ENCODE data around the gene NKIRAS2.

Gene NKIRAS2

GRCh38 chr17:42019509-42020404 is at the start of gene NKIRAS2:
Gene NKIRAS2, plus strand, starts transcription at chr17:42020090. Its CDS starts 1,488 bp downstream, at chr17:42021578.
- peak; percentile 76 for DNase-seq

DNA sequence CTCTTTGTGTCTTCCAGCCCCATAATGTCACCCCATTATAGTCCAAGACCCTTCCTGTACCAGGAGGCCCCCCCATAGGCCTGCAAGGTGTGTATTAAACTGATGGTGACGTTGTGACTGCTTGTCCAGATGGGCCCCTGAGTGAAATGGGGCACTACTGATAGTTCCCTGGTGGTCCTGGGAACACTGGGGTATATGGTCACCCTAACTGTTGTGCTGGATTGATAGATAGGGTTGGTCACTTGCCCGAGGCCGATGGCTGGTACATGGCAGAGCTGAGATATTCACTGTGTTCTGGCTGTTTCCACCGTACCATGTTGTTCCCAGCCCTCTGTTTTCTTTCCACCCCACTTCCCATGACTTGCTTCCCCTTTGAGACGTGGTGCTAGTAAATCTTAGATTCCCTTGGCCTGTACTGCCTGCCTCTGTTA is 49.0 kb upstream of the NKIRAS2 start:
- DNase-seq = no peak

DNA sequence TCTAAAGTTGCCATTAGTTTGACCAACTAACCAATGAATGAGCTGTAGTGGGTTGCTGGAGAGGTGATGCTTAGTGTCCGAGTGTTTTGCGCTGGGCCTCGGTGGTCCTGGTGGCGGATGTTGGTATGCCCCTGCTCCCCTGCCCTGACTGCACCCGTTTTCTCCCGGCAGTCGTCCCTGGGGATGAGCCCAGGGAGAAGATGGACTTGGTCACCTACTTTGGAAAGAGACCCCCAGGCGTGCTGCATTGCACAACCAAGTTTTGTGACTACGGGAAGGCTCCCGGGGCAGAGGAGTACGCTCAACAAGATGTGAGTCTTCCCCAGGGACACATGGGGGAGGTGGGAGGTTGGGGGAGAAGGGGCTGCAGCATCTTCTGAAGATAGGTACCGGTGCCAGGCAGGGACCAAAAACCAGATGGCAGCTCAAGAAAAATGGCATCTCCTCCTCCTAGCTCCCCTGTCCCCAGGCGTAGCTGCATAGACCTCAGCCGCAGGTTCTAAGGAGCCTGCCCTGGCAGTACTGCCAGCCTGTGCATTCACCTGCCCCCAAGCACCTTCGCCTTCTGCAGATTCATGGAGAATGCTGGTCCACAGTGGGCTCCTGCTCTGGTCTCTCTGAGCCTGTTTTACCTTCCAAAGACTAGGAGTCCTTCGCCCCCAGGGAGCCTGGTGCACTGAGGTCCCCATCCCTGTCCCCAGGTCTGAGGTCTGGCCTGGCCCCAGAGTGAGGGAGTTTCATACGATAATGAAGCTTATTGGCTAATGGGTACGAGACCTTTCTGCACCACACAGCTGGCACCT is 48.0 kb upstream of the NKIRAS2 start:
- no peak for DNase-seq

DNA sequence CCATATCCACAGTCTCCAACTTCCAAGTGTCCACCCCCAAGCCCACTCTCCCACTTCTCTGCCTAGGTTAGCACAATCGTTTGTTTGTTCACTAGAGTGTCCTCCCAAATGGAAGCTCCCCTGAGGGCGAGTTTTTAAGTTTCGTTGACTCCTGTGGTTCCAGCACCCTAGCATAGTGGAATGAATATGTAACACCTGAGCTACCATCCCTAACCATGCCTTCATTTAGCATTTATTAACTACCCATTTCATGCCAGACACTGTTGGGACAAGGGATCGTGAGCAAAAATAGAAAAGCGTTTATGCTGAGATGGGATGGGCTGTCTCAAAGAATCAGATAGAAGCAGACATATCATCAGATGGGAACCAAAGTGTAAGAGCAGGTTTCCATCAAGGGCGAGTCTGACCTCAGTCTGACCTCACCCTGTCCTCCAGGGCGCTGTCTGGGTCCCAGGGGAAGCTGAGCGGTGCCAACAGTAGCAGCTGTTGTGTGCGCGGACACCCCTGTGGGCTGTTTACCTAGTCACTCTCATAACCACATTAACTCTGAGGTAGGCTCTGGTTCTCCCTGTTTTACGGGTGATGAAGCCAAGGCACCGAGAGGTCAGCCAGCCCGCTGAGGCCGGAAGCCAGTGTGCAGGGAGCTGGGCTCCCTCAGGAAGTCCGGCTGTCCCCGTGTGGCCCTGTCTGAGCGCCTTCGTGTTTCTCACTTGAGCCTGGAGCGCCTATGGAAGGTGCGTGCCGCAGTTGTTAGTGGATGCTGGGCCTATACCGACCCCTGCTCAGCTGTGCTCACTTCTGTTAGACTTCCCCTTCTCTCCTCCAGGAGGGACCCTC is 47.1 kb upstream of the NKIRAS2 start:
- no peak for DNase-seq

DNA sequence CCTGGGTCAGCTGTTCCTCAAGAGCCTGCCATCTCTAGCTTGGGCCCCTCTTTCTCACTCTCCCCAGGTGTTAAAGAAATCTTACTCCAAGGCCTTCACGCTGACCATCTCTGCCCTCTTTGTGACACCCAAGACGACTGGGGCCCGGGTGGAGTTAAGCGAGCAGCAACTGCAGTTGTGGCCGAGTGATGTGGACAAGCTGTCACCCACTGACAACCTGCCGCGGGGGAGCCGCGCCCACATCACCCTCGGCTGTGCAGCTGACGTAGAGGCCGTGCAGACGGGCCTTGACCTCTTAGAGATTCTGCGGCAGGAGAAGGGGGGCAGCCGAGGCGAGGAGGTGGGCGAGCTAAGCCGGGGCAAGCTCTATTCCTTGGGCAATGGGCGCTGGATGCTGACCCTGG is 46.5 kb upstream of the NKIRAS2 start:
- DNase-seq = no peak

DNA sequence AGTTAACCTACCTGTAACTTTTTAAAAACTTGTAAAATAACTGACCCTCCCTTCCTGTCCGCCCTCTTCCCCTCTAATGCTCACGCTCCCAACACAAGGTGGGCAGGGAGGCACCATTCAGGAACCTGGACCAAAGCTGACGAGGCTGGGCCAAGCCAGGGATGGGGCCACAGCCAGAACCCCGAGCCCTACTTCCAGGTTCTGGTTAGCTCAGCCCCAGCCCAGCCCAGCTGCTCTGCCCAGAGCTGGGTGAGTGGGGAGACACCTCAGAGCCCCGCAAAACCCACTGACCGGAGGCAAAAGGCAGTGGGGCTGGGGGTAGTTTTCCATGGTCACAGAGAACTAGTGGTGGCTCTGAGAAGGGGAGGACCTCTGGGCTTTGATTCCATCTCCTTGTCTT is 45.9 kb upstream of the NKIRAS2 start:
- DNase-seq = no peak

DNA sequence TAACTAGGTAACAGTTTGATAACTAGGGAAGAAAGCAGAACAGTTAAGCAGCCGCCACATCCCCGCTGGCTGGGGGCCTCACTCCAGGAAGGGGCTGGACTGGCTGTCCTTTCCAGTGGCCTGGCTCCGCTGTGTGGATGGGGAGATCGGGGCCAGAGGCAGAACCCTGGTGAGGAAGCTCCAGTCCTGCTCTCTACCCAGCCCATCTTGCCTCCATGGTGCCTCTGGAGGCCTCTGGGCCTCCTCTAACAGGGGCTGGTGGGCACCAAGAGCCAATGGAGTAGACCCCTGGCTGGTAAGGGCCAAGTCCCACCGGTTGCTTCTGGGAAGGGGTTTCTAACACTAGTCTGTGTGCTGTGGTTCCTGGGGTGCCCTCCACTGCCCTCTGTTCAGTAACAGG is 45.2 kb upstream of the NKIRAS2 start:
- DNase-seq = no peak

DNA sequence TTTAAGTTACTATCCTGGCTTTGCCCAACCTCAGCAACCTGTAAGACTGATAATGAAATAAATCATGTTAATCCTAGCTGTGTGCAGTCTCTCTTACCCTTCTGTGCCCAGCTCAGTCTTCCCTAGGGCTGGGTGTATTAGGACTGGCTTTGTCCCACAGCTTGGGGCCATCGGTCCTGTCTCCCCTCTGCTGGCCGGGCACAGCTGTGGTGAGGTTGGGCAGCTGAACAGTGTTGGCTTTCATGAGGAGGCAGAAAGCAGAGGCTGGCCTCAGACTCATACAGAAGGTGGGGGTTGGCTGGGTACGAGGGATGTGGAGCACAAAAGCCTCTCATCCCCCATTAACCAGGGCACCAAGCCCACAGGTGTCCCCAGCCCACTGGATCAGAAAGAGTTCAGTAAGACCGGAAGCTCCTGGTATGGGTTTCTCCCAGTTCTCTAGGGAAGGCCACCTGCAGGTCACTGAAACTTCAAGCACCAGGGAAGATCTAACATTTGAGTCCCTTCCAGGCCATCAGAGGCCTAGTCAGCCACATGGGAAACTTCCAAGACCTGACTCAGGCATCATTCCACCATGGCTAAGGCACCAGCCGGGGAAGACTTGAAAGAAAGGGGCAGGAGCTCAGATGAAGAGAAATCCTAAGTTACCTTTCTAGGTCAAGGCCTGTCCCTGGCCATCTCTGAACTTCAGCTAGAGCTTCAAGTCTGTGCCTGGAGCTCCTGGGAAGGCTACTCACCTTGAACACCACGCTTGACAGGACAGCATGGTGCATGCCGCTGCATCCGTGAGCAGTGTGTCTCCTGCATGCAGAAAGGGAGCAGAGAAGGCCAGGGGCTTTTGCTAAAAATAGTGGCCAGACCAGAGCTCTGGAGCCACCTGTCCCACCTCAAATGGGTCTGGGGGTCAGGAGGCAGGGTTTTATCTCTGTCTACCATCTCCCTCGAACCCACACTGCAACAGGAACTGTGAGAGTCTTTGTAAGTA is 44.5 kb upstream of the NKIRAS2 start:
- no peak for DNase-seq

- DNase-seq = no peak
Measured at GRCh38 chr17:41976142-41976768, 43.6 kb upstream of the NKIRAS2 start.

DNA sequence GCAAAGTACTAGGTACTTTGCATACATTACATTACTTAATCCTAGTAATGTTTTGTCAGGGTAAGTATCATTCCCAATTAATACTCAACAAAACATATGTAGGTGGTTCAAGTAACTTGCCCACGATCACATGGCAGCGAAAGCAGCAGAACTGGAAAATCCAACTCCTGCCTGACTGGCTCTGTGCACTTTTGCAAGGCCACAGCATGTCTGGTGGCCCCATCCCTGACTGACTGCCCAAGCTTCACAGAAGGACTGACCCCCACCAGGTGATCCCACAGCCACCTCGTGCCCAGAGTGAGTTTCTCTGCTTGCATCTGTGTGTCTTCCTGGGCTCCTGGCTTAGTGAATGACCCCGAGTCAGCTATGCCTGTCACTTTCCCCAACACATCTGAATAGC is 41.9 kb upstream of the NKIRAS2 start:
- DNase-seq = no peak

- DNase-seq = no peak
Measured at GRCh38 chr17:41982026-41982760, 37.7 kb upstream of the NKIRAS2 start.

DNA sequence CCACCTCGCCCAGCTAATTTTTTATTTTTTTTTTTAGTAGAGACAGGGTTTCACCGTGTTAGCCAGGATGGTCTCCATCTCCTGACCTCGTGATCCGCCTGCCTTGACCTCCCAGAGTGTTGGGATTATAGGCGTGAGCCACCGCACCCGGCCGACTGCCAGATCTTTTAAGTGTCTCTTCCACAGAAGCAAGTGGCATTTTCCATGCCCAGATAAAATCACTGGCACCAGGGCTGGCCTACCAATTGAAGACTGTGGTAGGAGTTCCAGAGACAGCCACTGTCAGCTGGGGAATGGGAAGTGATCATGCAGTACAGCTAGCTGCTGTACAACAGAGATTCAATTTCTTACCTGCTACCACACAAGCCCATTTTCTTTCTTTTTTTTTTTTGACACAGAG is 35.4 kb upstream of the NKIRAS2 start:
- no peak for DNase-seq

DNA sequence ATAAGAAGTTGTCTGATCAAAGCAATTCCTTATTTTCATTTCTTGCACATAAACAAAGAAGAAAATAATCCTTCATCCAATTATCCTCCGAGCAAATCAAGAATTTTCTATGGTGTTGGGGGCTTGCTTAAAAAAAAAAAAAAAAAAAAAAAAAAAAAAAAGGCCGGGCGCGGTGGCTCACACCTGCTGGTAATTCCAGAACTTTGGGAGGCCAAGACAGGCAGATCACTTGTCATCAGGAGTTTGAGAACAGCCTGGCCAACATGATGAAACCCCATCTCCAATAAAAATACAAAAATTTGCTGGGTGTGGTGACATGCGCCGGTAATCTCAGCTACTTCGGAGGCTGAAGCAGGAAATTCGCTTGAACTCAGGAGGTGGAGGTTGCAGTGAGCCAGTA is 34.0 kb upstream of the NKIRAS2 start:
- no peak for DNase-seq

- DNase-seq = no peak
Measured at GRCh38 chr17:41986634-41987033, 33.3 kb upstream of the NKIRAS2 start.

DNA sequence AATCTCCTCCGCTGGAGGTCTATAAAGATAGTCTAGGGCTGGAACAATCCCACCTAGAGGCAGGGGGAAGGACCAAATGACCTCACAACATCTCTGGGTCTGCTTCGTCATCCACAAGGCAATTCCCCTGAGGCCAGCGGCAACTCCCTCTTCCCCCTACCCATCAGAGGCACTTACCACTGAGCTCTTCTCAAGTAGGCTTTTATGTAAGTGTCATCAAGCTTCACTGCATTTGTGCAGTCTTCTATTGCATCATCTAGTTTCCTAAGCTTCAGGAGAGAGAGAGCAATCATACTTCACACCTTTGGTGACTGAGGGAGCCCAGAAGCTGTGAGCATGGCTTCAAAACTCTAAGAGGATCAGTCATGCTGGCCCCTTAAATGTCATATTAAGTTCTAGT is 32.2 kb upstream of the NKIRAS2 start:
- no peak for DNase-seq

- no peak for DNase-seq
Measured at GRCh38 chr17:41988418-41988817, 31.5 kb upstream of the NKIRAS2 start.

- DNase-seq = no peak
Measured at GRCh38 chr17:41989702-41990419, 30.0 kb upstream of the NKIRAS2 start.

DNA sequence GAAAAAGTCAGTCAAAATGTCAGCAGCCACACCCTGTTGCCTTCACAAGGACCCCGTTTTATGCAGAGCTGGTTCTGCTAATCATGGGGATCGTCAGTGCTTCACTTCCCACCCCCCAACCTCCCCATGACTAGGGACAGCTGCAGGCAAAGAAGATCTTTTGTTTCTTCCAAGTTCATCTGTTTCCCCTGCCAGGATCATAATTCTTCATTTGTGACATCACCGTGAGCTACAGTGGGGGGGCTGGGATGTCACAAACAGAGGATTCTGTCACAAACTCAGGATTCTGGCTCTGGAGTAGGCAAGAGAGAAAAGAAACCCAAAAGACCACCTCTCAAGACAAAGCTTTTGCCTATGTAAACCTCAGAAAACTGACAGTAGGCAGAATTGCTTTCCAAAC is 27.3 kb upstream of the NKIRAS2 start:
- no peak for DNase-seq

GRCh38 chr17:41996855-41997164 is 23.1 kb upstream of the NKIRAS2 start:
- DNase-seq = no peak

DNA sequence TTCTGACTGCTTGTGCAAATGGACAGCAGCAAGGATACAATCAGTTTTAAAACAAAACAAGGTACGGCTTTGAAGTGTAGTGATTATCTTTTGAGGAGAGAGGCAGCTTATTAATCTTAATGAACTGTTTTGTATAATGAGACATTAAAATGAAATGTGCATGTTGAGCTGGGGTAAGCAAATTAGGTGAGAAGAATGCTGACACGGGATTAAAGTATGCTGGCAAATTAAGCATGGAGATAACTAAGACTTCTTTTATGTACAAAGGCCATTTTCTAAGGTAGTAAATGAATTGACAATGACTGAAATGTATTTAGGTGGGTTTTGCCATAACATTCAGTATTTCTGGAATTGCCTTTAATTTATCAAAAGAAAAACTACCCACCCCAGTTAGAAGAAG is 21.4 kb upstream of the NKIRAS2 start:
- DNase-seq = no peak

All from GOT3 (cell line).